ENCODE data around the gene FAM120A.

DNA sequence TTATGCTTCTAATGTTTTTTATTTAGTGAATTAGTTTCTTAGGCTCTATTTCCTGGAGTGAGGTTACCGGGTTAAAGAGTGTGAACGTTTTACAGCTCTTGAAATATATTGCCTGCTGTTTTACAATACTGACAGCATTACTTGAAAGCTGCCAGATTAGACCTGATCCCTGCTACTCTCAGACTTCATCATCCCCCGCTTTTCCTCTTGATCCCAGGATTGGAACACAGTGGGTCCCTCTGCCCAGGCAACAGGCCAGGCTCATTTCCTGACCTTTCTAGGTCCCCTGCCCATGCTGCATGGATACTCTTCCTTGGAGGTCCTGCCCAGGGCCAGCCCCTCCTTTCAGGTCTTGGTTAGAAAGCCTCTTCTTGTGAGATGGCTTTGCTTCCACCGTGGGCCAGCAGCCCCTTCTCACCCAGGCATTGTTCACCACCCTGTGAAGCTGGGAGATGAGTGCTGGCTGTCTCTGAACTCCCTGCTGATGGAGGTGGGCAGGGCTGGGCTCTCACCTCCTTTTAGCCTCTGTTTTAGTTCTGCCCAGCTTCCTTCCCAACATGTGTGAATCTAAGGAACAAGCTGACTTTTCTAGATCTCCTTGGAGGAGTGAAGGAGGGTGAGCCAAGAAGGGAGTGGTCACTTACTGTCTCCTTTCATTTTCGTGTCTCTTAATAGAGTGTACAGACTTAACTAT, 17.4 kb downstream of the FAM120A start:
- no peak for TF ChIP-seq POLR2AphosphoS5 (IDR thresholded peaks at IDR 0.05; ENCODE audit: low read depth, low read length)
- TF ChIP-seq, protein P1, sequence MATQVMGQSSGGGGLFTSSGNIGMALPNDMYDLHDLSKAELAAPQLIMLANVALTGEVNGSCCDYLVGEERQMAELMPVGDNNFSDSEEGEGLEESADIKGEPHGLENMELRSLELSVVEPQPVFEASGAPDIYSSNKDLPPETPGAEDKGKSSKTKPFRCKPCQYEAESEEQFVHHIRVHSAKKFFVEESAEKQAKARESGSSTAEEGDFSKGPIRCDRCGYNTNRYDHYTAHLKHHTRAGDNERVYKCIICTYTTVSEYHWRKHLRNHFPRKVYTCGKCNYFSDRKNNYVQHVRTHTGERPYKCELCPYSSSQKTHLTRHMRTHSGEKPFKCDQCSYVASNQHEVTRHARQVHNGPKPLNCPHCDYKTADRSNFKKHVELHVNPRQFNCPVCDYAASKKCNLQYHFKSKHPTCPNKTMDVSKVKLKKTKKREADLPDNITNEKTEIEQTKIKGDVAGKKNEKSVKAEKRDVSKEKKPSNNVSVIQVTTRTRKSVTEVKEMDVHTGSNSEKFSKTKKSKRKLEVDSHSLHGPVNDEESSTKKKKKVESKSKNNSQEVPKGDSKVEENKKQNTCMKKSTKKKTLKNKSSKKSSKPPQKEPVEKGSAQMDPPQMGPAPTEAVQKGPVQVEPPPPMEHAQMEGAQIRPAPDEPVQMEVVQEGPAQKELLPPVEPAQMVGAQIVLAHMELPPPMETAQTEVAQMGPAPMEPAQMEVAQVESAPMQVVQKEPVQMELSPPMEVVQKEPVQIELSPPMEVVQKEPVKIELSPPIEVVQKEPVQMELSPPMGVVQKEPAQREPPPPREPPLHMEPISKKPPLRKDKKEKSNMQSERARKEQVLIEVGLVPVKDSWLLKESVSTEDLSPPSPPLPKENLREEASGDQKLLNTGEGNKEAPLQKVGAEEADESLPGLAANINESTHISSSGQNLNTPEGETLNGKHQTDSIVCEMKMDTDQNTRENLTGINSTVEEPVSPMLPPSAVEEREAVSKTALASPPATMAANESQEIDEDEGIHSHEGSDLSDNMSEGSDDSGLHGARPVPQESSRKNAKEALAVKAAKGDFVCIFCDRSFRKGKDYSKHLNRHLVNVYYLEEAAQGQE (IDR thresholded peaks at IDR 0.05; ENCODE audit: insufficient read depth in 1 of 2, low read depth in 2 of 2, low read length in 2 of 2) = no peak
- no peak for TF ChIP-seq TAF1 (IDR thresholded peaks at IDR 0.05; ENCODE audit: borderline replicate concordance, insufficient read depth, low read length)
- no peak for TF ChIP-seq SIN3A (IDR thresholded peaks at IDR 0.05; ENCODE audit: borderline replicate concordance, insufficient read depth, low read length)
- TF ChIP-seq FOXP2 (optimal IDR thresholded peaks at IDR 0.05; ENCODE audit: borderline replicate concordance, extremely low read depth, extremely low read length, insufficient read depth) = no peak

All from PFSK-1 (cell line).